Stimulated activated CD4-positive, alpha-beta T cell treated with anti-CD3 and anti-CD28 coated beads, Interleukin-1b, Interleukin-23, amount 100 ng/mL, for 48 hours (primary cell): ENCODE measurements around the gene ZFC3H1.
"Not testable (repeated sequence)": the region's sequence is repeated elsewhere in the genome, so short reads cannot be mapped to it uniquely, and the experiment has no call there.

Source experiments
- DNase-seq: peaks from one replicate; pipeline ENCODE4 v3.0.0-alpha.2; 2020

Gene ZFC3H1

GRCh38 chr12:71663561-71664410 is at the start of gene ZFC3H1, which contains the start of gene THAP2:
TSS of gene ZFC3H1 (minus strand) at chr12:71663848. CDS start at chr12:71663610, 238 bp downstream.
TSS of gene THAP2 (plus strand) at chr12:71664301. CDS start at chr12:71664510, 209 bp downstream.
- DNase-seq = peak; percentile 92

GRCh38 chr12:71710276-71711125 is 46.9 kb upstream of the ZFC3H1 start:
- no peak for DNase-seq

DNA sequence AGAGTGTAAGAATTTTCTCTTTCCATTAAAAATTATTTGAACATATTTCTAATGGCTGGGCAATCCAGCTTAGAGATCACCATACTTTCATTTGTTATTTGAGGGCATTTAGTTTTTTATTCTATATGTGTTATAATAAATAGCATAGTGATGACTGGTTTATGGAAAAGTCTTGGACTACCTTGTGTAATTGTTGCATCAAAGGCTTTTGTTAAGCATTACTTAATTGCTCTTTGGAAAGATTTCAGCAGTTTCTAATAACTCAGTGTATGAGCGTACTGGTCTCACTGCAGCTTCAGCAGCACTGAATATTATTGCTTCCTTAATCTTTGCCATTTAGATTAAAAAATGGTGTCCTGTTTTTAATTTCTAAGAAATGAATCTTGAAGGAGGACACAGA is 45.0 kb upstream of the ZFC3H1 start:
- DNase-seq = no peak

DNA sequence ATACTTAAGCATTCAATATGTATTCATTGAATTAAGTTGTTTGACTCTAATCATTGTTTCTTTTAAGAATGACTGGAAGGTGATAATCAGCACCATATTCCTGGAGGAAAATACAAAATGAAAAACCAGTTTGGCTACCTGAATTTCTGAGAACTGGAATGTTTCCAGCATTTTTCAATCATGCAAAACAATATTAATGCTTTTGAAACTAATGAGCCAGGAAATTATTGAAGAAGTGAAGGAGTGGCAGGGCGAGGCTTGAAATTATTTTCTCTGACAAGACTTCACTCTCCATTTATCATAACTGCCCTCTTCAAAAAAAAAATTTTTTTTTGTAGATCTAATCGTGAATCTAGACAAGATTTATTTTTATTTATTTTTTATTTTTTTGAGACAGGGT is 41.3 kb upstream of the ZFC3H1 start:
- DNase-seq = no peak

DNA sequence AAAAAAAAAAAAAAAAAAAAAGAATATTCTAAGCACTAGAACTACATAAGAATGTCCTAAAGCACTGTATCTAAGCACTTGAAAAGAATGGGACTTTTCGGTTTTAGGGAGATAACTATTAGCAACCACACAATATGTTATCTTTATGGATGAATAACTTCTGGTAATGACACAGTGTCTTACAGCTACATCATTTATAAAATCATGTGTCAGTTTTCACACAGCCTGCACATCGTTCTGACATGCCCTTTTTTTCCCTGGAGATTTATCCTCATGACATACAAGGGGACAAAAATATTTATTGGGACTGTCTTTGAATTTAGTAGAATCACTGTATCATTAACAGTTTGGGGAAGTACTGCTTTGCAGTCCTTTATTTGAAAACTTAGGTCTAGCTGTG is 39.6 kb upstream of the ZFC3H1 start:
- DNase-seq = no peak

GRCh38 chr12:71702590-71702989 is 38.9 kb upstream of the ZFC3H1 start:
- DNase-seq = no peak

DNA sequence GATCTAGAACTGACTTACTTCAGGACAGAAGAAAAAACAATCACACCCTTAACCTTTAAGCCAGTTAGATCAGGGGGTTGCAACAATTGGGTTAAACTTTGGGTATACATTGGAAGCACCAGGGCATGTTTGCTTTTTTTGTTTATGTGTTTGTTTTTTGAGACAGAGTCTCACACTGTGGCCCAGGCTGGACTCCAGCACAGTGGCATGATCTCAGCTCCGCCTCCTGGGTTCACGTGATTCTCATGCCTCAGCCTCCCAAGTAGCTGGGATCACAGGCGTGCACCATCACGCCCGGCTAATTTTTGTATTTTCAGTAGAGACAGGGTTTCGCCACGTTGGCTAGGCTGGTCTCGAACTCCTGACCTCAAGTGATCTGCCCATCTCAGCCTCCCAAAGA is 38.5 kb upstream of the ZFC3H1 start:
- not testable (repeated sequence) for DNase-seq

DNA sequence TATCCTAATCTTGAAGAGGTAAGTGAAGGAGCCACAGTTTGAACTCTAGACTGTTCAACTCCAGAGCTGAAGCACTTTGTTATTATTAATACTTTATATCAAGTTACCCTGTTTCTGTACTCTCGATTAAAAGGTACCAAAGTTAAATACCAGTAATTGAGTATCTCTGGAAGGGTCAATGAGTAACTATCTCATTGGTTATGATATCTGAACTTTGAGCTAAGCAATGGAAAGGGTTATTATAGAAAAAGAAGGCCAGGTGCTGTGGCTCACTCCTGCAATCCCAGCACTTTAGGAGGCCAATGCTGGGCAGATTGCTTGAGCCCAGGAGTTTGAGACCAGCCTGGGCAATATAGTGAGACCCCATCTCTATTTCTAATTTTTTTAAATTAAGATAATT is 32.1 kb upstream of the ZFC3H1 start:
- no peak for DNase-seq

DNA sequence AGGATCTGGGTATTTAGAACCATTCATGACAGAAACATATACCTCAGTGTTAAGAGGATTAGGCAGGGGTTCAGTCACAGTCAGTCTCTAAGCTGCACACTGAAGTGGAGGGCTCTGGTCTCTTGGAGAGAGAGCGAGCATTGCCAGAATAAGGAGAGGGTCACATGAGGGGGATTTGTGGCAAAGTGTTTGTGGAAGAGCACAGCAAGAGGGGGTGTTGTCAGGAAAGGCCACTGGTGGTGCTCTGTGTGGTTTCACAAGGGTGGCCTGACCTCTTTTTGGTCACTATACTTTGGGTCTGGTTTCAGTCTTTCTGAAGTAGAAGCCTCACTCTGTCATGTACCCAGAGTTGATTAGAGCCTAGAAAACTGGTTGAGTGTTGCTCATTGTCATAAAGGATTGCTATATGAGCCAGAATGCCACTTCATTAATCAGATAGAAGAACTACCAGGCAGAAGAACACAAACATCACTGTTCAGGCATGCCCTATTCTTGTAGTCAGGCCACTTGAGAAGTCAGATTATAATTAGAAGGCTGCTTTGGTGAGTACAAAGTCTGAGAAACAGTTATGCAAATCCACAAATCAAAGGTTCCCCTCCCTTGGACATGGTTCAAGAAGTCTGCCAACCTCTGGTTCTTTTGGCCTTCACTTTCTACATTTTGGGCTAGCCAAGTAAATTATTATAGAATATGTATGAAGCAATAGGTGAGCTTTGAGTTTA is 30.6 kb upstream of the ZFC3H1 start:
- no peak for DNase-seq

DNA sequence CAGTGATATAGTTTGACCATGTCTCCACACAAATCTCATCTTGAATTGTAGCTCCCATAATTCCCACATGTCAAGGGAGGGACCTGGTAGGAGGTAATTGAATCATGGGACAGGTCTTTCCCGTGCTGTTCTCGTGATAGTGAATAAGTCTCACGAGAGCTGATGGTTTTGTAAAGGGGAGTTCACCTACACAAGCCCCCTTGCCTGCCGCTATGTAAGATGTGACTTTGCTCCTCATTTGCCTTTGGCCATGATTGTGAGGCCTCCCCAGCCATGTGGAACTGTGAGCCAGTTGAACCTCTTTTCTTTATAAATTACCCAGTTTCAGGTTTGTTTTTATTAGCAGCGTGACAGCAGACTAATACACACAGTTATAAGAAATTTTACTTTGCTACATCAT is 30.0 kb upstream of the ZFC3H1 start:
- DNase-seq = not testable (repeated sequence)

GRCh38 chr12:71693126-71693525 is 29.5 kb upstream of the ZFC3H1 start:
- DNase-seq = no peak

DNA sequence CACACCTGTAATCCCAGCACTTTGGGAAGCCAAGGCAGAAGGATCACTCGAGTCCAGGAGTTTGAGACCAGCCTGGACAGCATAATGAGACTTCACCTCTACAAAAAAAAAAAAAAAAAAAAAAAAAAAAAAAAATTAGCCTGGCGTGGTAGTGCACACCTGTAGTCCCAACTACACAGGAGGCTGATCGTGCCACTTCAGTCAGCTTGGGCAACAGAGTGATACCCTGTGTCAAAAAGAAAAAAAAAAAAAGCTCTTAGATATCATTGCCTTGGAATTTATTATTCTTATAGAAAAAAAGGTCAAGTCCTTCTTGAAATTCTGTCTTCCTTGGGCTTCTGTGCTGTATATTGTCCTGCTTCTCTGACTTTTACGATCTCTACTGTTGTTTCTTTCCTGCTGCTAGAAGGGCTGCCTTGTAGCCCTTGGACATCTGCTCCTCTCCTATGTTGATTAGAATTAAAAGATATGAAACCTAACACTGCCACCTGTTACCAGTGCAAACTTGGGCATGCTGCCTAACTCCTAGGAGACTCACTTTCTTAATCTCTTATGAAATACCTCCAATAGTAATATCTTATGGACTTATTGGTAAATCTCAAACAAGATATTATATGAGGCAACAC is 28.0 kb upstream of the ZFC3H1 start:
- no peak for DNase-seq

- no peak for DNase-seq
Measured at GRCh38 chr12:71688961-71689570, 25.4 kb upstream of the ZFC3H1 start.

DNA sequence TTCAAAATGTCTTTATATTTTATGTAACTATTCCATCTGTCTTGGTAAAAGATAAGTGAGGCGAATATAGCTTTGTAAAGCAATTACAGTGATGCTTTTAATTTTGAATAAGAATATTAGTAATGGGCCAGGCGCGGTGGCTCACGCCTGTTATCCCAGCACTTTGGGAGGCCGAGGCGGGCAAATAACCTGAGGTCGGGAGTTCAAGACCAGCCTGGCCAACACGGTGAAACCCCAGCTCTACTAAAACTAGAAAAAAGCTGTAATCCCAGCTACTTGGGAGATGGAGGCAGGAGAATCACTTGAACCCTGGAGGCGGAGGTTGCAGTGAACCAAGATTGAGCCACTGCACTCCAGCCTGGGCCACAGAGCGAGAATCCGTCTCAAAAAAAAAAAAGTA is 23.5 kb upstream of the ZFC3H1 start:
- not testable (repeated sequence) for DNase-seq

DNA sequence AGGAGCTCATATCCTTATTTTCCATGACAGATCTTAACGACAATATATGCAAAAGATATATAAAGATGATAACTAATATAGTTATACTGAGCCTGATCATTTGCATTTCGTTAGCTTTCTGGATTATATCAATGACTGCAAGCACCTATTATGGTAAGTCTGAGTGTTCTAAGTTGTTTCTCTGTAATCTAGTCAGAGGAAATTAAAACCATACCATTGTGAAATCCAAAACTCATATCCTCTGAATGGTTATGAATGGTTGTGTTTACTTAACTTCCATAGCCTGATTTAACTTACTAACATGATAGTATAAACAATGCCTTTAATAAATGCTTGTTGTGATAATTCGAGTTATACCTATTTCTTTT is 23.0 kb upstream of the ZFC3H1 start:
- DNase-seq = no peak

DNA sequence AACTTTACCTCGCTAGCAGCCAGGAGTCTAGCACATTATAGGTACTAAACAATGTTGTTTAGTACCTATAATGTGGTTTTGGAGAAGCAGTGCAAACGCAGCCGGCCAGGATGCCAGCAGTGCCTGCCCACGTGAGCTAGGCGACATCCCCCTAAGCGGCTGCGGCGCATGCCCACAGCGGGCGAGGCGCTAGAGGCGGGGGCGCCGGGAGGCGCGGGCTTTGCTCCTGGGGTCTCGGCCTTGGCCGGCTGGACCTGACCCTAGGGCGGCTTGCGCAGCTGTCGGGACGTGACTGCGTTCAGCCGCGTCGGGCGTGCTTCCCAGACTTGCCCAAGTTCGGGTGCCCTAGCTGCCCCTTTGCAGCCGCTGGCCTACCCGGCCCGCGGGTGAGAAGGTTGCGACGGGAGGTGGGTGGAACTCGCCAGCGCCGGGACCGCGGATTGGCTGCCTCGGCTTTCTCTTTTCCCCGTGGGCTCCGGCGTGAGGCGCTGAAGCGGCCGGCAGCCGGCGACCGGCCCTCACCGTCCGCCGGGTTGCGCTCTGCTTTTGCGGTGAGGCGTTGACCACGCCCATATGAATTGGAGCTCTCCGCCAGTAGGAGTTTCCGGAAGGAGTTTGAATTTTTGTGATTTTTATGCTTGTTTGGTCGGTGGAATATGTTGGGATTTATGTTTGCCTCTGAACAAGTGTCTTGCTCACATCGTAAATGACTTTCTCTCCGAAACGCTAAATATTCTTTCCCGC is 22.4 kb upstream of the ZFC3H1 start, which contains the start of gene TMEM19:
TMEM19 (plus strand) TSS at position 169 of the 744 bp plus-strand sequence. CDS start 599 bp downstream, outside the sequence.
- peak; percentile 77 for DNase-seq

DNA sequence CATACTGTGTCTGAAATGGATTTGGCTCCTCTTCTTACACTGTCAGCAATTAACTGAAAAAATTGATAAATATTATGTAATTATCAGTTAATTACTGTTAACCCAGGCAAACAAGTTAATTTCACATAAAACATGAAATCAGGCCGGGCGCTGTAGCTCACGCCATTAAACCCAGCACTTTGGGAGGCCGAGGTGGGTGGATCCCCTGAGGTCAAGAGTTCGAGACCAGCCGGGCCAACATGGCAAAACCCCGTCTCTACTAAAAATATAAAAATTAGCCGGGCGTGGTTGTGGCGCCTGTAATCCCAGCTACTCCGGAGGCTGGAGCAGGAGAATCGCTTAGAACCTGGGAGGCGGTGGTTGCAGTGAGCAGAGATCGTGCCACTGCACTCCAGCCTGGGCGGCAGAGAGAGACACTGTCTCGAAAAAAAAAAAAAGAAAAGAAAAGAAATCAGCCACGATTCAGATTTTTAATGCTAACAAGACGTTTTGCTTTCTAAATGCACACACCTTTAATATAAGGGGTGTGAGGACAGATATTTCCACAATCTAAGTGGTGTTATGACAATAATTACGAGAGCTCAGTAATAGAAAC is 21.8 kb upstream of the ZFC3H1 start:
- no peak for DNase-seq

- DNase-seq = no peak
Measured at GRCh38 chr12:71684081-71684480, 20.4 kb upstream of the ZFC3H1 start.

- no peak for DNase-seq
Measured at GRCh38 chr12:71683633-71684032, 20.0 kb upstream of the ZFC3H1 start.

- DNase-seq = no peak
Measured at GRCh38 chr12:71682466-71682865, 18.8 kb upstream of the ZFC3H1 start.

DNA sequence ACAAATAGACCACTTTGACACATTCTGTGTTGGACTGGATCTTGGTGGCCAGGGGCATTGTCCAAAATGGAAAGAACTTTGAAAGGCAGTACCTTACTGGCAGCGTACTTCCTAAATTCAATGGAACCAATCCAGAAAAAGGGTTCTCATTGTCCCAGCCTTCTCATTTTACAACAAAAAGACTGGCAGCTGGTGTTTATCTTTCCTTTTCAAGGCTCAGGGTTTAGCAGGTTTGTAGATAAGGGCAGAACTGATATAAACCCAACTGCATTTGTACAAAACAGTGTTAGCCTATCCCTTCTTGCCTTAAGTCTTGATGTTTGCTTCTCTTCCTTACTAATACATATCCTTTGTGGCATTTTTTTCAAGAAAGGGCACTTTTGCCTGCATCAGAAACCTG is 8.2 kb upstream of the ZFC3H1 start:
- DNase-seq = no peak
